IMR-90 (cell line): ENCODE measurements around the gene SPRR4. TPM values are rescaled to one million over a fixed set of nuclear protein-coding genes. Genes with fewer than 3 reads are reported as not detected.

Experiments used
- microRNA-seq, 2 experiments: library from miRNA; stranded (forward) in 1 of 2; unstranded in 1 of 2; fragments of 10-50 nt in 1 of 2; fragments of <30 nt in 1 of 2; gene quantifications in 1 of 2; microRNA quantifications in 1 of 2; one replicate each; pipeline versions ENCODE3 to v1.1.0; 2013 to 2020; ENCODE audit not compliant: insufficient read depth in 1 of 2, insufficient read length in 1 of 2, unreplicated experiment in 1 of 2
- polyA plus RNA-seq, 3 experiments: library from polyadenylated mRNA; depleted of rRNA; stranded (reverse); fragments of >200 nt; gene quantifications; 2 replicates each; pipeline ENCODE4 v1.2.3, GENCODE V29; 2012; ENCODE audit warnings: low replicate concordance in 1 of 3
- small RNA-seq, 5 experiments: library from RNA; depleted of rRNA; stranded (forward); fragments of <200 nt; gene quantifications; one replicate each; pipeline ENCODE3, GENCODE V24; 2012
- total RNA-seq: library from RNA; depleted of rRNA; stranded (reverse); fragments of >200 nt; gene quantifications from 2 replicates; pipeline ENCODE4 v1.2.3, GENCODE V29; 2012; rRNA removed

SPRR4 gene
- total and polyA plus RNA-seq, 2 of the 4 experiments (the other 2 are of a cell fraction) = not detected

Small RNAs within 50 kb of the gene (microRNA-seq; reads per million reads assigned to microRNA genes)
- not detected for gene RF00322 (ENCODE audit: insufficient read depth, insufficient read length)
- not detected for gene SPRR1A (ENCODE audit: insufficient read depth, insufficient read length)

Small RNAs within 50 kb of the gene (small RNA-seq; reads per million reads assigned to genes)
- 0 reads per million in 5 experiments for gene RF00322
- 0 reads per million in 5 experiments for gene SPRR1A

Other genes starting within 250 kb of the SPRR4 start
- not detected in 2 replicates for gene KPRP, start 212.6 kb upstream of the SPRR4 start, total RNA-seq
- gene KPRP, start 212.6 kb upstream of the SPRR4 start, polyA plus RNA-seq (2012; rRNA removed) = not detected in 2 replicates
- not detected in 2 replicates for gene LCE1F, start 195.5 kb upstream of the SPRR4 start, total RNA-seq
- not detected in 2 replicates for gene LCE1F, start 195.5 kb upstream of the SPRR4 start, polyA plus RNA-seq (2012; rRNA removed)
- gene LCE1E, start 184.4 kb upstream of the SPRR4 start, total RNA-seq = not detected in 2 replicates
- gene LCE1E, start 184.4 kb upstream of the SPRR4 start, polyA plus RNA-seq (2012; rRNA removed) = not detected in 2 replicates
- not detected in 2 replicates for gene LCE1D, start 173.9 kb upstream of the SPRR4 start, total RNA-seq
- gene LCE1D, start 173.9 kb upstream of the SPRR4 start, polyA plus RNA-seq (2012; rRNA removed) = not detected in 2 replicates
- not detected in 2 replicates for gene LCE1C, start 164.0 kb upstream of the SPRR4 start, total RNA-seq
- not detected in 2 replicates for gene LCE1C, start 164.0 kb upstream of the SPRR4 start, polyA plus RNA-seq (2012; rRNA removed)
- gene LCE1B, start 158.7 kb upstream of the SPRR4 start, total RNA-seq = not detected in 2 replicates
- not detected in 2 replicates for gene LCE1B, start 158.7 kb upstream of the SPRR4 start, polyA plus RNA-seq (2012; rRNA removed)
- not detected in 2 replicates for gene LCE1A, start 143.2 kb upstream of the SPRR4 start, total RNA-seq
- not detected in 2 replicates for gene LCE1A, start 143.2 kb upstream of the SPRR4 start, polyA plus RNA-seq (2012; rRNA removed)
- not detected in 2 replicates for gene LCE6A, start 127.8 kb upstream of the SPRR4 start, total RNA-seq
- gene LCE6A, start 127.8 kb upstream of the SPRR4 start, polyA plus RNA-seq (2012; rRNA removed) = not detected in 2 replicates
- not detected in 2 replicates for gene LCE7A, start 110.7 kb upstream of the SPRR4 start, total RNA-seq
- not detected in 2 replicates for gene LCE7A, start 110.7 kb upstream of the SPRR4 start, polyA plus RNA-seq (2012; rRNA removed)
- not detected in 2 replicates for gene SMCP, start 92.3 kb upstream of the SPRR4 start, total RNA-seq
- not detected in 2 replicates for gene SMCP, start 92.3 kb upstream of the SPRR4 start, polyA plus RNA-seq (2012; rRNA removed)
- gene IVL, start 62.1 kb upstream of the SPRR4 start, total RNA-seq = not detected in 2 replicates
- not detected in 2 replicates for gene IVL, start 62.1 kb upstream of the SPRR4 start, polyA plus RNA-seq (2012; rRNA removed)
- not detected in 2 replicates for gene SPRR5, start 23.4 kb upstream of the SPRR4 start, total RNA-seq
- gene SPRR5, start 23.4 kb upstream of the SPRR4 start, polyA plus RNA-seq (2012; rRNA removed) = not detected in 2 replicates
- gene SPRR1A, start 13.4 kb downstream of the SPRR4 start, total RNA-seq = not detected in 2 replicates
- not detected in 2 replicates for gene SPRR1A, start 13.4 kb downstream of the SPRR4 start, polyA plus RNA-seq (2012; rRNA removed)
- gene SPRR3, start 31.1 kb downstream of the SPRR4 start, total RNA-seq = not detected in 2 replicates
- gene SPRR3, start 31.1 kb downstream of the SPRR4 start, polyA plus RNA-seq (2012; rRNA removed) = not detected in 2 replicates
- gene SPRR1B, start 60.6 kb downstream of the SPRR4 start, total RNA-seq = not detected in 2 replicates
- gene SPRR1B, start 60.6 kb downstream of the SPRR4 start, polyA plus RNA-seq (2012; rRNA removed) = not detected in 2 replicates
- not detected in 2 replicates for gene SPRR2D, start 70.5 kb downstream of the SPRR4 start, total RNA-seq
- gene SPRR2D, start 70.5 kb downstream of the SPRR4 start, polyA plus RNA-seq (2012; rRNA removed) = not detected in 2 replicates
- not detected in 2 replicates for gene SPRR2A, start 86.9 kb downstream of the SPRR4 start, total RNA-seq
- gene SPRR2A, start 86.9 kb downstream of the SPRR4 start, polyA plus RNA-seq (2012; rRNA removed) = not detected in 2 replicates
- gene SPRR2B, start 101.0 kb downstream of the SPRR4 start, total RNA-seq = not detected in 2 replicates
- gene SPRR2B, start 101.0 kb downstream of the SPRR4 start, polyA plus RNA-seq (2012; rRNA removed) = not detected in 2 replicates
- not detected in 2 replicates for gene SPRR2E, start 123.9 kb downstream of the SPRR4 start, total RNA-seq
- gene SPRR2E, start 123.9 kb downstream of the SPRR4 start, polyA plus RNA-seq (2012; rRNA removed) = not detected in 2 replicates
- gene SPRR2F, start 142.9 kb downstream of the SPRR4 start, total RNA-seq = not detected in 2 replicates
- not detected in 2 replicates for gene SPRR2F, start 142.9 kb downstream of the SPRR4 start, polyA plus RNA-seq (2012; rRNA removed)
- gene SPRR2G, start 180.2 kb downstream of the SPRR4 start, total RNA-seq = not detected in 2 replicates
- gene SPRR2G, start 180.2 kb downstream of the SPRR4 start, polyA plus RNA-seq (2012; rRNA removed) = not detected in 2 replicates
- gene LELP1, start 232.8 kb downstream of the SPRR4 start, total RNA-seq = not detected in 2 replicates
- not detected in 2 replicates for gene LELP1, start 232.8 kb downstream of the SPRR4 start, polyA plus RNA-seq (2012; rRNA removed)
- not detected in 2 replicates for gene PRR9, start 246.9 kb downstream of the SPRR4 start, total RNA-seq
- gene PRR9, start 246.9 kb downstream of the SPRR4 start, polyA plus RNA-seq (2012; rRNA removed) = not detected in 2 replicates